HG03108 (cell line): ENCODE measurements around the gene ADAM8.
"Not testable (repeated sequence)": the region's sequence is repeated elsewhere in the genome, so short reads cannot be mapped to it uniquely, and the experiment has no call there.

Experiments
- ATAC-seq: cut with Tn5 transposase; IDR thresholded peaks from one replicate; pipeline ENCODE4 v1.9.1; 2021; ENCODE audit warnings: moderate library complexity; ENCODE audit not compliant: unreplicated experiment

The ADAM8 gene

DNA sequence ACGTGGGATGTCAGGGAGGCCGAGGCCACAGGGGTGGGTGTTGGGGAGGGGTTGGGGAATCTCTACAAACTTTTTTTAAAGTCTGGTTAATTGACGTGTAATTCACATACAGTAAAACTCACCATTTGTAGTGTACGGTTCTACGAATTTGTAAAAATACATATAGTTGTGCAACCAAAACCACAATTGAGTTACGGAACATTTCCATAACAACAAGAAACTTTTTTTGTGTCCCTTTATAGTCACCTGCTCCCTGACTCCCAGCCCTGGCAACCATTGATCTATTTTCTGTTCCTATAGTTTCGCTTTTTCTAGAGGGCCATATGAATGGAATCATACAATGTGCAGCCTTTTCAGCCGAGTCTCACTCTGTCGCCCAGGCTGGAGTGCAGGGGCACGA is 41.9 kb downstream of the ADAM8 start:
- ATAC-seq = not testable (repeated sequence)

DNA sequence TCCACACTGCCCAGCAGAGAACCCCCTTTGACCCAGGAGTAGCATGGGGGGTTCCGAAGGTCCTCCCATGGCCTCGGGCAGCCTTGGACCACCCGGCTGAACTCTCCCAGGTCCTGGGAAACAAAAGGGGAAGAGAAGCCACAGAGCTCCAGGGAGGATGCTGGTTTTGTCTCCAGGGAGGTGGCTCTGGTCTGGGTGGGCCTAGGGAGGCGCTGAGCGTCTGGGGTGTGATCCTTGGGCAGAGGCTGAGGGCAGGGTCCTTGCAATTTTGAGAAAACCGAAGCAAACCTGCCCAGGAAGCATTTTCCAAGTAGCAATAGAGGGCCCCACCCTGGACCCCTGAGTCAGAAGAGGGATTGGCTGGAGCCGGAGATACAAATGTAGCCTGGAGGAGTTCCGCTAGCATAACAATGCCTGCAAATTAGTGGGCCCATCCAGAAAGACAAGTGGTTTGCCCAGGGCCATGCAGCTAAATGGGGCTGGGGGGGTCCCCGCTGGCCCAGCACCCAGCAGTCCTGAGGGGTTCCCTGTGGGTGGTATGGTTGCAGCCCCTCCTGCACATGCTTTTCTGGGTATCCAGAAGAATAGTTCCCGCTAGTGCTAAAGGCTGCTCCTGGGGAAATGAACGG is 44.6 kb downstream of the ADAM8 start:
- ATAC-seq = no peak

DNA sequence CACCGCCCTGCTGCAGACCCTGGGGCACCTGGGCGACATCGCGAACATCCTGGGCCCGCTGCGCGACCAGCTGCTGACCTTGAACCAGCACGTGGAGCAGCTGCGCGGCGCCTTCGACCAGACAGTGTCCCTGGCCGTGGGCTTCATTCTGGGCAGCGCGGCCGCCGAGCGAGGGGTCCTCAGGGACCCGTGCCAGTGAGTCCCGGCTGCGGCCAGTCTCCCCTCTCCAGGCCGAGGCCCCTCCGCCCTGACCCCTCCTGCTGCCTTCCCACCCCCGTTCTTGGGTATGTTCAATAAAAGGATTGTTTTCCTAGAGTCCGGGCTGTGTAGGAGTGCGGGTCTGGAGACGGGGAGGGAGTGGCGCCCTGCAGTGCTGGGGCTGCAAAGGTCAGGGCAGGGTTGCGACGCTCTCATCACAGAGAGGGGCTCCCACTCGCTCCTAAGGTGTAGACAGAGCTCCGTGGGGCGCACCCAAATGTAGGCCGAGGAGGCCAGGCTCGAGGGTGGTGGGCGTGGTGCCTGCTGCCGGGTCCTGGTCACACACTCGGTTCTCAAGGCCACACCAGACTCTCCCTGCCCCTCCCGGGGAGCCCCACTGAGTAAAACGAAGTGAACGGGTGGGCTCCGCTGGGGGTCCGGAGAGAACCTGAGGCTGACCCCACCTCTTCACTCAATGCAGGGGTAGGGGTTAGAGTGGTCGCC is 45.3 kb downstream of the ADAM8 start:
- no peak for ATAC-seq

DNA sequence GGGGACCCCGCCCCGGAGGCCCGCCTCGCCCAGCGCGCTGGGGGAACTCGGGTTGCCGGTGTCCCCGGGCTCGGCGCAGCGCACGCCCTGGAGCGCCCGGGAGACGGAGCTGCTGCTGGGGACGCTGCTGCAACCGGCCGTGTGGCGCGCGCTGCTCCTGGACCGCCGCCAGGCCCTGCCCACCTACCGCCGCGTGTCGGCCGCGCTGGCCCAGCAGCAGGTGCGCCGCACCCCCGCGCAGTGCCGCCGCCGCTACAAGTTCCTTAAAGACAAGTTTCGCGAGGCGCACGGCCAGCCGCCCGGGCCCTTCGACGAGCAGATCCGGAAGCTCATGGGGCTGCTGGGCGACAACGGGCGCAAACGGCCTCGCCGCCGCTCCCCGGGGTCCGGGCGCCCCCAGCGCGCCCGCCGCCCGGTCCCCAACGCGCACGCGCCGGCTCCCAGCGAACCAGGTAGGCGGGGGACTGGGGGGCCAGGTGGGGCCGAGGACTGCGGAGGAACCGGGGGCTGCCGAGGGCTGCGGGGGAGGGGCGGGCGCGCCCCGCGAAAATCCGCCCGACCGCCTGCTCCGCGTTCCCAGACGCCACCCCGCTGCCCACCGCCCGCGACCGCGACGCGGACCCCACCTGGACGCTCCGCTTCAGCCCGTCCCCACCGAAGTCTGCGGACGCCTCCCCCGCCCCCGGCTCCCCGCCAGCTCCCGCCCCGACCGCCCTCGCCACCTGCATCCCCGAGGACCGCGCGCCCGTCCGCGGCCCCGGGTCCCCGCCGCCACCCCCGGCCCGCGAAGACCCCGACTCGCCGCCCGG is 46.1 kb downstream of the ADAM8 start:
- ATAC-seq = no peak

DNA sequence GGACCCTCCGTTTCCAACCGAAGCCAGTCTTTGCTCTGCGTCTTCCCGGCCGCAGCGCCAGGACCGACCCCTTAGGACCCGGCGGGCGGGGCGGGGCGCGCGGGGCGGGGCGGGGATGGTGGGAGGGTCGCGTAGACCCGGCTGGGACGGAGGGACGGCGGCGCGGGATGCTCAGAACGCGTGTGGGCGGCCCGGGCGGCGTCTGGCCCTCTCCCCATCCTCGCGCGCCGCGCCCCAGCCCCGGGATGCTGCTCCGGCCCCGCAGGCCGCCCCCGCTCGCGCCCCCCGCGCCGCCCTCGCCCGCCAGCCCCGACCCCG is 46.7 kb downstream of the ADAM8 start, which contains the start of gene UTF1:
Gene UTF1, plus strand, starts transcription at position 174 of the 318 bp plus-strand sequence. Its CDS starts 72 bp downstream, at position 246.
- no peak for ATAC-seq

DNA sequence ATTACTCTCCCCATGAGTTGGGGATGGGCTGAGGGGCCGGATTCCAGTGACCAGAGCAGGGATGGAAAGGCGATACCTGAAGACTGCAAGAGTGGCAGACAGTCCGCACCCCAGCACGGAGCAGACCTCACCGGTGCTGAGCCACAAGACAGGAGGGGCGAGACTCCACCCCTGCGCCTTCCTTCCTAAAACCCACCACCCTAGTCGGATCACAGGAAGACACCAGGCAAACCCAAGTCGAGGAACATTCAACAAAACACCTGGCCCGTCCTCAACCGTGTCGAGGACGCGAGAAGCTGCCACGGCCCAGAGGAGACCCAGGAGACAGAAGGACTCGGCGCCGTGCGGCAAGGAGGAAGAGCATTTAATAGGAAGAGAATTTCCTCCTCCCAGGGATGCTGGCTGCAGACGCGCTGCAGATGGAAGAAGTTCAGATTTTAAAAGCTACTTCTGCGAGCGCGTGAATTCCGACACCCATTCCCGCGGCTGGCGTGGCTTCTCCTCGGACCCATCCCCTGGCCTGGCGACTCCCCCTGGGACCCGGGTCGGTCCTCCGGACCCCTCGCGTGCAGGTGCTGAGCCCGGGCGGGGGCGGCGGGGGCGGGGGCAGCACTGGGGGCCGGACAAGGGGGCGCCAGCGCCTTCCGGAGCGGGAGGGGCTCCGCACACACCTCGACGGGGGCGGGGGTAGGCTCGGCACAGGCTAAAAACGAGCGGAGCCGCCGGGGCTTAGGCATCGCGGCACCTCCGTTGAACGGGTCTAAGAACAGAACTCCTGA is 47.2 kb downstream of the ADAM8 start:
- no peak for ATAC-seq

DNA sequence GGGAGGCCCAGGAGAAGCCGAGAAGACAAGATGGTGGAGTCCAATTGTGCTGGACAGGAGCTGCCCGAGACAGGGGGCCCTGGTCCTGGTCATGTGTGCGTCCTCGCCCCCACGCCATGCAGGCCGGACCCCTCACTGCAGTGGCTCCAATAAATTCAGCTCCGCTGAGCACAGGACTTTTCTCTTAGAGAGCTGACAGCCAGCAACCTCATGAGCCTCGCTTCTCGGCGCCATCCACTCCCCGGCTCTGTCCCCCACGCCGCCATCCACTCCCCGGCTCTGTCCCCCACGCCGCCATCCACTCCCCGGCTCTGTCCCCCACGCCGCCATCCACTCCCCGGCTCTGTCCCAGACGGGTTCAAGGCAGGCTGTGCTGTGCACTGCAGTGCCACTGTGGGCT is 49.4 kb downstream of the ADAM8 start:
- no peak for ATAC-seq

DNA sequence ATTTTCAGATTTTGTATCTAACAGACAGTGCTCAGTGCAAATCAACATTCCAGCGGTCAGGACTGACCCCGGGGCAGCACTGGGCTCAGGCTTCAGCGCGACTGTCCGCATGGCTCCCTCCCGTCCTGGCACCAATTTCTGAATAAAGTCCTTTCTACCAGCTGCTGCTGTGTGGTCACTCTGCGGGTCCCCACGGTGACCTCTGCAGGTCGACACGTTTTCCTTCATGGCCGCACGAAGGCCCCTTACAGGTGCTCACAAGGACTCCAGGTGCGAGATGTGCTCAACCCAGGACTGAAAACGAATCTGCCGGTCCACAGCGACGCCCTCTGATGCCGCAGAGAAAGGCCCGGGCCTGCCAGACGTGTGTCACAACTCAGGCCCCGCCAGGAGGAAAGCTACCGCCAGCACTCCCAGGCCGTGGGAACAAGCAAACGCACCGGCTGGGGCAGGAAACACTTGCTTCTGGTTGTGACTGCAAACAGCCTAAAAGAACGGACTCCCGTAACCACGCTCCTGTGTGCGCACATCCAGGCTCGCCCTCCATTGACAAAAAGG is 50.3 kb downstream of the ADAM8 start:
- no peak for ATAC-seq

DNA sequence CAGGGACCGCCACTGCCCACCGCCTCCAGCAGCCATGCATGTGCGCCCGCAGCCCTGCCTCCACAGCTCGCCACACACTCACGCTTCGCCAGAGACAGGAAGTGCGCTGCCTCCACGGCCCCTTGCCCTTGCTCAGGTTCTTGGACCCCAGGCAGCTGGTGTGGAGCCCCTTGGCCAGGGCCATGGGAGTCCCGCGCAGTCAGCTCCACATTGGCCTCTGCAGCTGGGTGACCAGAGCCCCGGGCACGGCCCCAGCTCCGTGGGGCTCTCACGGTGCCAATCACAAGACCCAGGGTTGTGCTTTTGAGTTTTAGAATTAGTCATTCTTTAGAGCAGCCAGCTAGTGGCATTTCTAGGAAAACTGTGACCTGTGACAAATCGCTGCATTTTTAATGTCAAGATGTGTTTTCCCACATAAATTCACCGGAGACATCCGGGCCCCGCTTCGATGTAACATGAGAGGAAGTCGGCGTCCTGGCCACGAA is 50.9 kb downstream of the ADAM8 start:
- no peak for ATAC-seq

DNA sequence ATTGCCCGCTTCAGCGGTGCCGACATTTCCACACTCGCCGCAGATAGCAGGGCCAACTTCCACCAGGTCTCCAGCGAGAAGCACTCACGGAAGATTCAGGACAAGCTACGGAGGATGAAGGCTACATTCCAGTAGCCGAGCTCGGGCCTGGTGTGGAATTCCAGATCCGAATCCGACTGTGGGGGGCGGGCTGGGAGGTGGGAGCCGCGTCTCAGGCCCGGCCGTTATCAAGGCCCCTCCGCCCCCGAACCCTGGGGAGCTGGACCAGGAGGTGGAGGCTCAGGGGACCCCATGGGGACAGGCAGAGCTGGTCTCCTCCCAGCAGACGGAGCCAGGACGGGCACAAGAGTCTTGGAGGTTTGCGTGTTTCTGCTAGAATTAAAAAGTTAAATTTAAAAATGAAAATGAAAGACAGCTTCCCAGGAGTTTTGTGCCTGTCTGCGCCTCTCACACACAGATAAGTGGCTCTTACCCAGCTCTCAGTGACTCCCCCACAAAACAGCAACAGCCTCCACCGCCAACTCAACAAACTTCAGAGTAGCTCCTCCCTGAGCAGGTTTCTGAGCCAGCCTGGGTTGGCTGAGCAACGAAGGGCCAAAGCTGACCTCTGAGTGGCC is 51.8 kb downstream of the ADAM8 start:
- no peak for ATAC-seq

DNA sequence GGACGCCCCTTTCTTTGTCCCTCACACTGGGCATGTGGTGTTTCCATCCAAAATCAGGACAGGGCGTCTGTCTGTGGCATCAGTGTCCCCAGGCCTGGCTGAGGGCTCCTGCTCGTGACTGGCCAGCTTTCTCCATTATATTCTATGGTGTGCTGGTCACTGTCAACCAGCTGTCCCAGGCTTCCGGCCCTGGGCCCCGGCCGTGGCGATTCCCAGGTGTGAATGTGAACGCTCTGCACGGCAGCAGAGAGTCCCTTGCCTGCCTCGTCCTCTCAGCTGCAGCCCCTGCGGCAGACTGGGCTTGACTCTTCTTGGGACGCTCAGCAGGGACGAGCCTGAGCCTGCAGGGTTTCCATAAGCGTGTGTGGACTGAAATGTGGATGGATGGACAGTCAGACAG is 52.6 kb downstream of the ADAM8 start:
- no peak for ATAC-seq

DNA sequence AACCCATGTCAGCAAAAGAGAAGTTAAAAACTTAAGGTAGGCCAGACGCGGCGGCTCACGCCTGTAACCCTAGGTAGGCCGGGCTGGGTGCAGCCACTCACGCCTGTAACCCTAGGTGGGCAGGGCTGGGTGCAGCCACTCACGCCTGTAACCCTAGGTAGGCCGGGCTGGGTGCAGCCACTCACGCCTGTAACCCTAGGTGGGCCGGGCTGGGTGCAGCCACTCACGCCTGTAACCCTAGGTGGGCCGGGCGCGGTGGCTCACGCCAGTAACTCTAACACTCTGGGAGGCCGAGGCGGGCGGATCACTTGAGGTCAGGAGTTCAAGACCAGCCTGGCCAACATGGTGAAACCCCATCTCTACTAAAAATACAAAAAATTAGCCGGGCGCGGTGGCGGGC is 54.9 kb downstream of the ADAM8 start:
- ATAC-seq = not testable (repeated sequence)

DNA sequence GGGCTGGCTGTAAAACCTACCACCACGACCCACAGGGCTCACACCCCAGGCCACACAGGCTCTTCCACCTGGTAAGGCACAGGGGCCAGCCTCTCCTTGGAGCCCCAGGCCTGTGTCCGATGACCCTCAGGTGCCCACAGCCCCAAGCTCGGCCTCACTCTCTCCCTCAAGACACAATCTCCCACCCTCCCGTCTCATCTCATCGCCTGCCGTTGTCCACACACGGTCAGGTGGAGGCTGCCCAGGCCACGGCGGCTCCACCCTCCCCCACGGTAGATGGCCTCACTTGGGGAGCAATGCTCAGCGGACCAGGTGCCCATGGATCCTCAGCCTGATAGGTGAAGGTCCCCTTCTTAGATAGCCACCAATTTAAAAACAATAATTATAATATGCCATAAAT is 55.3 kb downstream of the ADAM8 start:
- ATAC-seq = no peak

DNA sequence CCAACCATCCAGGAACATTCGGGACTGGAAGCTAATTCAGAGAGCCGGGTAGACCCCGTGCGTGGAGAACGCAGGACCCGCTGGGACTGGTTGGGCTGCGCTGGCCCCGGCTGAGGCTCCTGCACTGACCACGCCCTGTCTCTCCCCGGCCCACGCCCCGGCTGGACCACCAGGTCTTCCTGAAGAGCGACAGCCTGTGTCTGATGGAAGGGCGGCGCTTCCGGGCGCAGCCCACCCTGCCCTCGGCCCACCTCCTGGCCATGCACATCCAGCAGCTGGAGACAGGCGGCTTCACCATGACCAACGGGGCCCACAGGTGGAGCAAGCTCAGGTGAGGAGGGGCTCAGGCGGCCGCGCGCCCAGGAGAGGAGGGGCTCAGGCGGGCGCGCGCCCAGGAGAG is 56.9 kb downstream of the ADAM8 start:
- ATAC-seq = no peak

DNA sequence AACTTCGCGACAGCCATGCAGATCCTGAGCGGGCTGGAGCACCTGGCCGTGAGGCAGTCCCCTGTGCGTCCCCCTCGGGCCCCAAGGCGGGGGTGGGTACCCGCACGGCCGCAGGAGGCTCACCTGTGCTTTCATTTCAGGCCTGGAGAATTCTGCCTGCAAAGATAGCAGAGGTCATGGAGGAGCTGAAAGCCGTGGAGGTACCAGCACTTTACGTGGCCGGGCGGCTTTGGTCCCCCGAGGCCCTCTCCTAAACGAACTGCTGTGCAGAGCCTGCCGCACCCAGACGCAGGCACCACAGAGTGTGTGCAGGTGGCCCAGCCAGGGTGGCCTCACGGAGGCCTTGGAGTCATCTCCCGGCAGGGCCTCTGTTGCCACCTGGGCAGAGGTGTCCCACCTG is 57.8 kb downstream of the ADAM8 start:
- ATAC-seq = no peak

DNA sequence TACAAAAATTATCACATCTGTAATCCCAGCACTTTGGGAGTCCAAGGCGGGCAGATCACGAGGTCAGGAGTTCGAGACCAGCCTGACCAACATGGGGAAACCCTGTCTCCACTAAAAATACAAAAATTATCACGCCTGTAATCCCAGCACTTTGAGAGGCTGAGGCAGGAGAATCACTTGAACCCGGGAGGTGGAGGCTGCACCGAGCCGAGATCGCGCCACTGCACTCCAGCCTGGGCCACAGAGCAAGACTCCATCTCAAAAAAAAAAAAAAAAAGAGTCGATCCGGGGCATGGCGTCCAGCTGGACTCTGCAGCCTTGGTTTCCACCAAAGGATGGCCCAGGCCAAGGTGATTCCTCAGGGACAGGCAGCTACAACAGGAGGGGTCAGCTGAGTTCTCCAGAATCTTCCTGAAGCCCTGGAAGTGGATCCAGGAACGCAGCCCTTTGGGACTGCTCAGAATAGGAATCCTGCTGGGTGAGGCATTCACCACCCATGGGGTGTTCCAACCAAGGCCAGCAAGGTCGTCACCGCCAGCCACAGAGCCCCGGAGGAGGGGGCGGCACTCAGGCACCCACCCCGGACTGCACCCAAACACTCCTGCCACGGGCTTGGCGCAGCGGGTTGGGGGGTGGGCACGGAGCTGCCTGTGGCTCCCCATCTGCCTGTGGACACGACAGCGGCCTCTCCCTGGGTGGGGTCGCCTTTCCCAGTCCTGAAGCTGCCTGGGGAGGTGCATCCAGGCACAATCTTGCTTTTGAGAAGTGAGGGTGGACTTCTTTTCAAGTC is 58.7 kb downstream of the ADAM8 start:
- ATAC-seq = no peak

DNA sequence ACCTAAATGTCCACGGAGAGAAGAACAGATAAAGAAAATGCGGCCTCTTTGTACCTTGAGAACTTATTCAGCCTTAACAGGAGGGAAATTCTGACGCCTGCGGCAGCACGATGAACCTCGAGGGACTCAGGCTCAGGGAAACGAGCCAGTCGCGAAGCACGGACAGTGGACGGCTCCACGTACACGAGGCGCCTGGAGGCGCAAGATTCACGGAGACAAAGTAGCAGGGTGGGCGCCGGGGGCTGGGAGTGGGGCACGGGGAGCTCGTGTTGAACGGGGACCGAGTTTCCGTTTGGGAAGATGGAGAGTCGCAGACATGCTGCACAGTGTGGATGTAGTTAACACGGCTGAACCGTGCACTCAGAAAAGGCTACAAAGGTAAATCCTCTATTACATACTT is 59.9 kb downstream of the ADAM8 start:
- no peak for ATAC-seq

DNA sequence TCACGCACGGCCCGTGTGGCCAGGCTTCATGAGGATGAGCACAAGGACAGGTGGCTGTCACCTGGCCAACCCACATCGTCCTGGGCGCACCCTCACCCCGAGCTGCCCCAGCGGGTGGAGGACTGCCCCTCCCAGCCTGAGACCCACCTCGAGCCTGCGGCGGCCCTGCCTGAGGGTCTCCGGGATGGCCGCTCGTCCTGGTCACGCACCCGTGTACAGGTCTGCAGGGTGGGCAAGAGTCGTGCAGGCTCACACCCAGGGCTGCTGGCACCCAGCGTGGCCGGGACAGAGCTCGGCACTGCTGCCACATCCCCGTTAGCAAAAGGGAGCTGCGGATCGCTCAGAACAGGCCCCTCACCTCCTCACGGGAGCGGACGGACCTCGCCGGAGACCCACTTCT is 61.1 kb downstream of the ADAM8 start:
- no peak for ATAC-seq
